SK-N-SH (cell line): Measurements from ENCODE around the gene ZSWIM8. TPM values are rescaled to one million over a fixed set of nuclear protein-coding genes. Genes with fewer than 3 reads are reported as not detected.

Experiments
- CTCF ChIA-PET: fragments of 300-600, 350-600 bp; formaldehyde crosslinking; extraction: SDS; loops from one replicate; lab custom pipeline; 2021; lab: Yijun Ruan, JAX
- POLR2A ChIA-PET: fragments of 350-600 bp; sonication (Branson Sonifier 250); formaldehyde crosslinking; extraction: SDS; loops from one replicate; lab custom pipeline; 2020; ENCODE audit warnings: antibody characterized with exemption, inconsistent platforms; lab: Yijun Ruan, JAX
- DNase-seq: peaks from one replicate; pipeline ENCODE4 v3.0.0; 2012
- H2AFZ ChIP-seq: fragments of 200-600 bp; sonication (generic); 2 replicates; pipeline ENCODE4 v1.8.1; 2016; ENCODE audit warnings: antibody characterized with exemption, mild to moderate bottlenecking, low read depth
- H3F3A ChIP-seq: fragments of 200-600 bp; sonication (generic); replicated peaks from 2 replicates; pipeline ENCODE3; 2016; ENCODE audit warnings: antibody characterized with exemption, mild to moderate bottlenecking; ENCODE audit not compliant: insufficient read depth
- H3K27ac ChIP-seq, 2 experiments: fragments of 200-500 bp in 1 of 2; fragments of 200-600 bp in 1 of 2; sonication (Bioruptor generic) in 1 of 2; sonication (generic), shearing (Covaris generic) in 1 of 2; 2 replicates each; pipeline versions ENCODE4 v1.5.1 to v1.6.1; 2014 to 2016; ENCODE audit warnings: low read depth in 2 of 2, inconsistent platforms in 1 of 2, low read length in 1 of 2, mild to moderate bottlenecking in 1 of 2, mixed read lengths in 1 of 2
- H3K27me3 ChIP-seq: fragments of 200-600 bp; sonication (generic), shearing (Covaris generic); 2 replicates; pipeline ENCODE4 v1.6.1; 2016; ENCODE audit warnings: mixed run types; ENCODE audit not compliant: insufficient read depth
- H3K36me3 ChIP-seq, 2 experiments: fragments of 200-500 bp in 1 of 2; fragments of 200-600 bp in 1 of 2; sonication (Bioruptor generic) in 1 of 2; sonication (generic) in 1 of 2; replicated peaks in 1 of 2; 2 replicates each; pipeline versions ENCODE3 to v1.5.1; 2014 to 2016; ENCODE audit warnings: low read length in 1 of 2, mild to moderate bottlenecking in 1 of 2; ENCODE audit not compliant: insufficient read depth in 2 of 2, control insufficient read depth in 1 of 2
- H3K4me1 ChIP-seq, 2 experiments: fragments of 200-500 bp in 1 of 2; fragments of 200-600 bp in 1 of 2; sonication (Bioruptor generic) in 1 of 2; sonication (generic), shearing (Covaris generic) in 1 of 2; 2 replicates each; pipeline versions ENCODE4 v1.5.1 to v1.6.1; 2014 to 2016; ENCODE audit warnings: low read depth in 1 of 2, low read length in 1 of 2, mixed run types in 1 of 2; ENCODE audit not compliant: insufficient read depth in 2 of 2, control insufficient read depth in 1 of 2
- H3K4me2 ChIP-seq: fragments of 200-600 bp; sonication (generic), shearing (Covaris generic); 2 replicates; pipeline ENCODE4 v1.6.1; 2017; ENCODE audit warnings: mixed run types
- H3K4me3 ChIP-seq, 2 experiments: fragments of 200-500 bp in 1 of 2; fragments of 200-600 bp in 1 of 2; sonication (Bioruptor generic) in 1 of 2; sonication (generic), shearing (Covaris generic) in 1 of 2; 2 replicates each; pipeline versions ENCODE4 v1.5.1 to v1.8.1; 2014 to 2016; ENCODE audit warnings: low read depth in 2 of 2, inconsistent platforms in 1 of 2, low read length in 1 of 2, mild to moderate bottlenecking in 1 of 2, mixed read lengths in 1 of 2, moderate library complexity in 1 of 2
- H3K79me2 ChIP-seq: fragments of 200-600 bp; sonication (generic); 2 replicates; pipeline ENCODE4 v1.8.1; 2017; ENCODE audit warnings: mild to moderate bottlenecking; ENCODE audit not compliant: insufficient read depth
- H3K9ac ChIP-seq: fragments of 200-600 bp; sonication (generic); 2 replicates; pipeline ENCODE4 v1.6.1; 2017; ENCODE audit warnings: mixed run types
- H3K9me2 ChIP-seq: fragments of 200-600 bp; sonication (generic); 2 replicates; pipeline ENCODE4 v1.6.1; 2017; ENCODE audit warnings: mixed run types
- H3K9me3 ChIP-seq: fragments of 200-600 bp; sonication (generic); 2 replicates; pipeline ENCODE4 v1.6.1; 2017; ENCODE audit warnings: mixed run types, mild to moderate bottlenecking, moderate library complexity
- H4K20me1 ChIP-seq: fragments of 200-600 bp; sonication (generic); 2 replicates; pipeline ENCODE4 v1.6.1; 2017; ENCODE audit warnings: mild to moderate bottlenecking, mixed run types; ENCODE audit not compliant: insufficient read depth
- CHD2 ChIP-seq: fragments of 150-350 bp; IDR thresholded peaks from 2 replicates; pipeline ENCODE4 v1.6.1; 2018; ENCODE audit warnings: low read length; ENCODE audit not compliant: partially characterized antibody
- CTCF ChIP-seq: fragments of 200-600 bp; sonication (generic); IDR thresholded peaks from 2 replicates; pipeline ENCODE4 v1.6.1; 2017; ENCODE audit warnings: antibody characterized with exemption, mild to moderate bottlenecking, moderate library complexity
- EP300 ChIP-seq, 2 experiments: IDR thresholded peaks; 2 replicates each; pipeline versions ENCODE4 v1.4.0 to v1.6.1; 2012; ENCODE audit warnings: borderline replicate concordance in 1 of 2, low read depth in 1 of 2, low read length in 1 of 2
- EZH2phosphoT487 ChIP-seq: fragments of 200-600 bp; sonication (generic); IDR thresholded peaks from 2 replicates; pipeline ENCODE4 v1.6.1; 2017; ENCODE audit warnings: low read depth, mixed run types, mild to moderate bottlenecking, antibody characterized with exemption, moderate library complexity, borderline replicate concordance
- FOXJ3 ChIP-seq: sonication (generic); formaldehyde crosslinking; IDR thresholded peaks from 2 replicates; pipeline ENCODE4 v1.5.1; 2020; ENCODE audit warnings: mild to moderate bottlenecking, missing genetic modification reagents
- FOXM1 ChIP-seq: IDR thresholded peaks from 2 replicates; pipeline ENCODE4 v1.4.0; 2012; ENCODE audit warnings: low read depth, mild to moderate bottlenecking
- GATA2 ChIP-seq: sonication (generic); formaldehyde crosslinking; IDR thresholded peaks from 2 replicates; pipeline ENCODE4 v1.5.0; 2020; ENCODE audit warnings: mild to moderate bottlenecking, missing genetic modification reagents
- IRF3 ChIP-seq: fragments of 150-350 bp; IDR thresholded peaks from 2 replicates; pipeline ENCODE4 v1.6.1; 2016; ENCODE audit warnings: mild to moderate bottlenecking, low read depth, low read length
- MAX ChIP-seq: IDR thresholded peaks from 2 replicates; pipeline ENCODE4 v1.4.0; 2012; ENCODE audit warnings: low read depth
- NFIC ChIP-seq: IDR thresholded peaks from 2 replicates; pipeline ENCODE4 v1.4.0; 2012; ENCODE audit warnings: borderline replicate concordance
- NRF1 ChIP-seq: IDR thresholded peaks from 2 replicates; pipeline ENCODE4 v1.6.1; 2012; ENCODE audit warnings: low read depth, mild to moderate bottlenecking, low read length
- PBX3 ChIP-seq: IDR thresholded peaks from 2 replicates; pipeline ENCODE4; 2012
- RAD21 ChIP-seq: IDR thresholded peaks from 2 replicates; pipeline ENCODE4 v1.6.1; 2012; ENCODE audit warnings: mild to moderate bottlenecking, low read length
- RXRA ChIP-seq: IDR thresholded peaks from 2 replicates; pipeline ENCODE4 v1.4.0; 2012; ENCODE audit warnings: low read depth, mild to moderate bottlenecking, borderline replicate concordance
- SIN3A ChIP-seq: IDR thresholded peaks from 2 replicates; pipeline ENCODE4 v1.6.1; 2012; ENCODE audit warnings: low read depth, mild to moderate bottlenecking, low read length, moderate library complexity, borderline replicate concordance
- TCF12 ChIP-seq: IDR thresholded peaks from 2 replicates; pipeline ENCODE4 v1.4.0; 2012
- TEAD4 ChIP-seq: IDR thresholded peaks from 2 replicates; pipeline ENCODE4 v1.4.0; 2012; ENCODE audit warnings: mild to moderate bottlenecking, borderline replicate concordance; ENCODE audit not compliant: insufficient read depth
- USF1 ChIP-seq: IDR thresholded peaks from 2 replicates; pipeline ENCODE4 v1.4.0; 2012; ENCODE audit warnings: low read depth, borderline replicate concordance
- USF2 ChIP-seq: fragments of 150-350 bp; IDR thresholded peaks from 2 replicates; pipeline ENCODE4 v1.6.1; 2017; ENCODE audit warnings: antibody characterized with exemption, low read length, low read depth, borderline replicate concordance
- YY1 ChIP-seq: IDR thresholded peaks from 2 replicates; pipeline ENCODE4 v1.4.0; 2012; ENCODE audit warnings: low read depth, mild to moderate bottlenecking
- WGBS: methylation state at CpG from one replicate; pipeline ENCODE4 v1.1.6; 2017; ENCODE audit warnings: low lambda C conversion rate; 5-methylcytosine and 5-hydroxymethylcytosine counted together
- polyA plus RNA-seq, 3 experiments: library from polyadenylated mRNA; depleted of rRNA; stranded (reverse); fragments of >200 nt; gene quantifications; 2 replicates each; pipeline ENCODE4 v1.2.3, GENCODE V29; 2012

ZSWIM8 gene
- polyA plus RNA-seq, 1 of the 3 experiments (the other 2 are of a cell fraction) = 97.3 TPM

- H3K36me3 ChIP-seq = peaks cover 18 to 34% of the 10 kb centered on the region in 2 experiments
- H3K9me3 ChIP-seq = no peaks in the 10 kb centered on the region
- POLR2A ChIA-PET = no interaction called here
- H3K27me3 ChIP-seq = no peaks in the 10 kb centered on the region
- H3F3A ChIP-seq = peaks cover 26% of the 10 kb centered on the region
- no peak overlapping the region for H2AFZ ChIP-seq
- H3K4me3 ChIP-seq = no peak overlapping the region
- no peak overlapping the region for H3K27ac ChIP-seq
- no peak overlapping the region for H3K4me2 ChIP-seq
- peaks cover 0 to 5% of the 10 kb centered on the region in 2 experiments; a peak in 2 of 4 replicates for H3K4me1 ChIP-seq
- H3K79me2 ChIP-seq = no peaks in the 10 kb centered on the region
- H3K9ac ChIP-seq = no peak overlapping the region
- DNase-seq = no peak
- WGBS = 92% methylated on average over 5 of the region's 5 CpGs
- no peaks in the 10 kb centered on the region for H3K9me2 ChIP-seq
- H4K20me1 ChIP-seq = no peaks in the 10 kb centered on the region
- no peak for TF ChIP-seq EZH2phosphoT487
- no peak for TF ChIP-seq IRF3
- no peak for TF ChIP-seq USF2
- no peak for TF ChIP-seq NFIC
- TF ChIP-seq USF1 = no peak
- TF ChIP-seq CTCF = no peak
- no peak for TF ChIP-seq TCF12
- no peak for TF ChIP-seq TEAD4
- TF ChIP-seq, all 33 proteins: peak for 0
- CTCF ChIA-PET = interaction anchor here (1.0 to 1.8 kb wide), 4 partner anchors 8 to 61 kb away, joined by 4 to 7 read pairs (median 4); no protein-coding TSS in a partner anchor
Observed at GRCh38 chr10:73819081-73819480, 33.7 kb downstream of the ZSWIM8 start.

GRCh38 chr10:73819513-73820093, 34.2 kb downstream of the ZSWIM8 start:
- Histone ChIP-seq H3K27me3 (no peaks in the 10 kb centered on the region), H3F3A (peaks cover 23% of the 10 kb centered on the region), H3K4me1 (peaks cover 0 to 5% of the 10 kb centered on the region in 2 experiments; a peak in 2 of 4 replicates), H3K36me3 (peaks cover 18 to 35% of the 10 kb centered on the region in 2 experiments), H3K9me3 (no peaks in the 10 kb centered on the region), H3K79me2 (no peaks in the 10 kb centered on the region), H3K9ac (no peak overlapping the region), H4K20me1 (no peaks in the 10 kb centered on the region), H3K4me2 (no peak overlapping the region), H3K9me2 (no peaks in the 10 kb centered on the region), H3K27ac (no peak overlapping the region), H2AFZ (no peak overlapping the region), H3K4me3 (no peak overlapping the region)
- ChIA-PET POLR2A (no interaction called here), CTCF (interaction anchor here (1.8 kb wide), 1 partner anchor 60 kb away, joined by 4 read pairs; no protein-coding TSS in a partner anchor)
- no peak for DNase-seq
- WGBS = 95% methylated on average over 7 of the region's 20 CpGs
- TF ChIP-seq EP300 (IDR thresholded peaks at IDR 0.05; ENCODE audit: borderline replicate concordance in 1 of 2, low read depth in 1 of 2, low read length in 1 of 2) (no peak), MAX (no peak), FOXM1 (no peak), SIN3A (no peak), GATA2 (no peak), NFIC (no peak), EZH2phosphoT487 (no peak), RXRA (no peak), TCF12 (no peak), RAD21 (no peak), PBX3 (no peak), CHD2 (no peak), FOXJ3 (CRISPR knock-in tag) (no peak), YY1 (no peak), NRF1 (no peak)
